Measurements from ENCODE around the gene MARVELD2. TPM values are rescaled to one million over a fixed set of nuclear protein-coding genes. Genes with fewer than 3 reads are reported as not detected.
A peak's percentile ranks its signal among the peaks of the same experiment; 100 is the strongest.

Gene MARVELD2
- total and polyA plus RNA-seq, 2 of the 13 experiments (the other 11 are each of a cell fraction or from before 2014, with no cell fraction given), result 11.1 to 15.4 TPM

- TF ChIP-seq HDAC2 (CRISPR knock-in tag; IDR thresholded peaks at IDR 0.05) (peak; percentile 82), SOX6 (IDR thresholded peaks at IDR 0.05) (no peak), SOX6 (CRISPR knock-in tag; IDR thresholded peaks at IDR 0.05) (peak; percentile 51; the same call in 1 of the 2 replicates), HNF1A (IDR thresholded peaks at IDR 0.05; ENCODE audit: low read depth) (no peak), HNF1A (CRISPR knock-in tag; IDR thresholded peaks at IDR 0.05; ENCODE audit: borderline replicate concordance) (peak; percentile 42; the same call in 1 of the 2 replicates), ZHX1 (CRISPR knock-in tag; IDR thresholded peaks at IDR 0.05; ENCODE audit: low read depth) (no peak), CREB3 (CRISPR knock-in tag; IDR thresholded peaks at IDR 0.05) (no peak), HOXD1 (CRISPR knock-in tag; IDR thresholded peaks at IDR 0.05) (no peak), HNF4G (IDR thresholded peaks at IDR 0.05; ENCODE audit: borderline replicate concordance, low read depth, low read length) (peak; percentile 90), HNF4G (CRISPR knock-in tag; IDR thresholded peaks at IDR 0.05; ENCODE audit: borderline replicate concordance, low read depth) (no peak), SMC3 (IDR thresholded peaks at IDR 0.05; ENCODE audit: low read length) (no peak), ZNF563 (CRISPR knock-in tag; IDR thresholded peaks at IDR 0.05) (no peak), DPF2 (CRISPR knock-in tag; IDR thresholded peaks at IDR 0.05; ENCODE audit: borderline replicate concordance, low read depth) (peak; percentile 24; the same call in 1 of the 2 replicates), KAT8 (CRISPR knock-in tag; IDR thresholded peaks at IDR 0.05) (peak; percentile 34; the same call in 1 of the 2 replicates), NFE2L1 (CRISPR knock-in tag; IDR thresholded peaks at IDR 0.05; ENCODE audit: borderline replicate concordance) (no peak), SIX1 (CRISPR knock-in tag; IDR thresholded peaks at IDR 0.05; ENCODE audit: borderline replicate concordance) (0 out of 2 replicates have a peak, but pooled peaks have one; percentile 44), THAP11 (CRISPR knock-in tag; IDR thresholded peaks at IDR 0.05) (no peak)
Measured at GRCh38 chr5:69451941-69452647, 37.2 kb downstream of the MARVELD2 start (continued).

Measured in HepG2 (cell line).